Upper lobe of left lung (tissue), 6 donors: ENCODE results near the gene CNTNAP5. TPM values are rescaled to one million over a fixed set of nuclear protein-coding genes. Genes with fewer than 3 reads are reported as not detected.

Experiments used
- ATAC-seq, 2 donors: fragments of 200-7000 bp; cut with Tn5 transposase; one replicate each; pipeline ENCODE4 v1.9.1; 2022; ENCODE audit warnings: mild to moderate bottlenecking in 2 of 2, moderate library complexity in 2 of 2; ENCODE audit not compliant: low FRiP score in 2 of 2
- DNase-seq, 2 donors: peaks; one replicate each; pipeline ENCODE4 v3.0.0-alpha.2; 2019 to 2020
- H3K27ac ChIP-seq, 4 donors: fragments of 200-600 bp; sonication (generic); one replicate each; pipeline ENCODE4 v1.5.1; 2016 to 2019
- H3K27me3 ChIP-seq, 4 donors: fragments of 200-600 bp; sonication (generic); one replicate each; pipeline ENCODE4 v1.5.1; 2017 to 2019
- H3K36me3 ChIP-seq, 4 donors: fragments of 200-600 bp; sonication (generic); one replicate each; pipeline ENCODE4 v1.5.1; 2016 to 2019
- H3K4me1 ChIP-seq, 4 donors: fragments of 200-600 bp; sonication (generic); one replicate each; pipeline ENCODE4 v1.5.1; 2018 to 2019
- H3K4me3 ChIP-seq, 4 donors: fragments of 200-600 bp; sonication (generic); one replicate each; pipeline ENCODE4 v1.5.1; 2017 to 2019; ENCODE audit warnings: mild to moderate bottlenecking in 2 of 4, moderate library complexity in 1 of 4
- H3K9me3 ChIP-seq, 4 donors: fragments of 200-600 bp; sonication (generic); one replicate each; pipeline ENCODE4 v1.5.1; 2018 to 2019
- CTCF ChIP-seq, 6 experiments: fragments of 450-650 bp in 4 of 6; fragments of 200-600 bp in 2 of 6; sonication (generic) in 2 of 6; IDR thresholded peaks; one replicate each; pipeline ENCODE4 v1.5.1; 2016 to 2019; ENCODE audit warnings: antibody characterized with exemption in 6 of 6
- EP300 ChIP-seq, 4 donors: sonication (generic); formaldehyde crosslinking; IDR thresholded peaks; one replicate each; pipeline ENCODE4 v1.5.1; 2017; ENCODE audit warnings: antibody characterized with exemption in 4 of 4, control low read depth in 2 of 4
- POLR2A ChIP-seq, 4 donors: fragments of 450-650 bp; IDR thresholded peaks; one replicate each; pipeline ENCODE4 v1.5.1; 2016 to 2017; ENCODE audit warnings: antibody characterized with exemption in 4 of 4, mild to moderate bottlenecking in 2 of 4
- POLR2AphosphoS5 ChIP-seq, 2 donors: sonication (generic); formaldehyde crosslinking; IDR thresholded peaks; one replicate each; pipeline ENCODE4 v1.5.1; 2017; ENCODE audit warnings: antibody characterized with exemption in 2 of 2
- WGBS, 2 donors: methylation state at CpG; one replicate each; pipeline ENCODE4 v1.1.5; 2017 to 2018; 5-methylcytosine and 5-hydroxymethylcytosine counted together
- total RNA-seq, 6 donors: library from RNA; depleted of rRNA in 4 of 6; stranded (reverse); fragments of >200 nt in 4 of 6; gene quantifications; one replicate each; pipeline versions ENCODE4 v1.1.0 to v1.2.1, GENCODE V29; 2016 to 2021
- donor health status: DM: no; HTN: no; CAD: no; lungs with moderate emphysema.
- donor health status: DM: no; HTN: yes; CAD: no; lungs with severe emphysema.

CNTNAP5 gene
- total RNA-seq, 6 donors from 2014 or later = not detected

- TF ChIP-seq CTCF (IDR thresholded peaks at IDR 0.05) (no peak), POLR2AphosphoS5 (IDR thresholded peaks at IDR 0.05) (no peak), EP300 (IDR thresholded peaks at IDR 0.05) (no peak), POLR2A (IDR thresholded peaks at IDR 0.05) (no peak)
- no peaks in the 10 kb centered on the region for H3K9me3 ChIP-seq
- no peaks in the 10 kb centered on the region for H3K4me1 ChIP-seq
- H3K27ac ChIP-seq = no peak overlapping the region
- no peak overlapping the region for H3K4me3 ChIP-seq
- no peaks in the 10 kb centered on the region for H3K36me3 ChIP-seq
- H3K27me3 ChIP-seq = no peaks in the 10 kb centered on the region
- DNase-seq = no peak
- 45 to 48% methylated on average over 2 of the region's 2 CpGs for WGBS, 2 donors
- no peak for ATAC-seq
Measured at GRCh38 chr2:124039032-124039431, 13.9 kb downstream of the CNTNAP5 start.

GRCh38 chr2:124039762-124040291, 14.7 kb downstream of the CNTNAP5 start:
- Histone ChIP-seq H3K36me3 (no peaks in the 10 kb centered on the region), H3K27me3 (no peaks in the 10 kb centered on the region), H3K4me1 (no peaks in the 10 kb centered on the region), H3K4me3 (no peak overlapping the region), H3K27ac (no peak overlapping the region), H3K9me3 (no peaks in the 10 kb centered on the region)
- TF ChIP-seq EP300 (IDR thresholded peaks at IDR 0.05) (no peak), POLR2AphosphoS5 (IDR thresholded peaks at IDR 0.05) (no peak), CTCF (IDR thresholded peaks at IDR 0.05) (no peak), POLR2A (IDR thresholded peaks at IDR 0.05) (no peak)
- no peak for DNase-seq
- ATAC-seq = no peak
- WGBS, 2 donors = 82% methylated on average over 4 of the region's 4 CpGs

- WGBS, 2 donors = 85 to 87% methylated on average over 2 of the region's 2 CpGs
- Histone ChIP-seq H3K9me3 (no peaks in the 10 kb centered on the region), H3K27ac (no peak overlapping the region), H3K4me3 (no peak overlapping the region), H3K27me3 (no peaks in the 10 kb centered on the region), H3K4me1 (no peaks in the 10 kb centered on the region), H3K36me3 (no peaks in the 10 kb centered on the region)
- DNase-seq = no peak
- no peak for ATAC-seq
- TF ChIP-seq EP300 (IDR thresholded peaks at IDR 0.05) (no peak), POLR2A (IDR thresholded peaks at IDR 0.05) (no peak), POLR2AphosphoS5 (IDR thresholded peaks at IDR 0.05) (no peak), CTCF (IDR thresholded peaks at IDR 0.05) (no peak)
Measured at GRCh38 chr2:124045894-124046293, 20.8 kb downstream of the CNTNAP5 start.

GRCh38 chr2:124046332-124046731, 21.2 kb downstream of the CNTNAP5 start:
- Histone ChIP-seq H3K27me3 (no peaks in the 10 kb centered on the region), H3K4me1 (no peaks in the 10 kb centered on the region), H3K27ac (no peak overlapping the region), H3K4me3 (no peak overlapping the region), H3K36me3 (no peaks in the 10 kb centered on the region), H3K9me3 (no peaks in the 10 kb centered on the region)
- no peak for TF ChIP-seq CTCF (IDR thresholded peaks at IDR 0.05)
- no peak for TF ChIP-seq POLR2AphosphoS5 (IDR thresholded peaks at IDR 0.05)
- TF ChIP-seq POLR2A (IDR thresholded peaks at IDR 0.05) = no peak
- TF ChIP-seq EP300 (IDR thresholded peaks at IDR 0.05) = no peak
- 71 to 80% methylated on average over 3 of the region's 3 CpGs for WGBS, 2 donors
- DNase-seq (no peak), ATAC-seq (no peak)

GRCh38 chr2:124048102-124048501, 23.0 kb downstream of the CNTNAP5 start:
- Histone ChIP-seq H3K27me3 (no peaks in the 10 kb centered on the region), H3K27ac (no peak overlapping the region), H3K4me1 (no peaks in the 10 kb centered on the region), H3K36me3 (no peaks in the 10 kb centered on the region), H3K4me3 (no peak overlapping the region), H3K9me3 (no peaks in the 10 kb centered on the region)
- ATAC-seq (no peak), DNase-seq (no peak)
- 44 to 58% methylated on average over 2 of the region's 2 CpGs for WGBS, 2 donors
- TF ChIP-seq POLR2AphosphoS5 (IDR thresholded peaks at IDR 0.05) (no peak), EP300 (IDR thresholded peaks at IDR 0.05) (no peak), CTCF (IDR thresholded peaks at IDR 0.05) (no peak), POLR2A (IDR thresholded peaks at IDR 0.05) (no peak)
